IMR-90 (cell line): Measurements from ENCODE around the gene TMEM204. TPM values are rescaled to one million over a fixed set of nuclear protein-coding genes. Genes with fewer than 3 reads are reported as not detected.

Experiments used
- ATAC-seq: fragments of 200-7000 bp; cut with Tn5 transposase; 2 replicates; pipeline ENCODE4 v1.9.1; 2020; ENCODE audit warnings: low read depth, mild to moderate bottlenecking, moderate library complexity
- BruUV-seq: library from RNA; stranded (reverse); fragments of 400-500 nt; replicated peaks from 2 replicates; lab custom pipeline; 2021; lab: Mats Ljungman, UMichigan
- CTCF ChIA-PET: fragments of 300-600 bp; formaldehyde crosslinking; extraction: SDS; loops from one replicate; lab custom pipeline; 2021; ENCODE audit warnings: antibody characterized with exemption; lab: Yijun Ruan, JAX
- POLR2A ChIA-PET: fragments of 300-600 bp; sonication (Branson Sonifier 250); formaldehyde crosslinking; loops from one replicate; lab custom pipeline; 2022; ENCODE audit warnings: antibody characterized with exemption; ENCODE audit not compliant: unreplicated experiment; lab: Charles Lee
- DNase-seq: peaks from one replicate; pipeline ENCODE4 v3.0.0; 2013
- H2AFZ ChIP-seq: replicated peaks from 2 replicates; pipeline ENCODE3; 2013; ENCODE audit warnings: low read length, mild to moderate bottlenecking; ENCODE audit not compliant: poor library complexity
- H2AK5ac ChIP-seq: 2 replicates; pipeline ENCODE4 v1.6.1; 2013; ENCODE audit warnings: low read depth, low read length, inconsistent platforms
- H2AK9ac ChIP-seq: replicated peaks from 2 replicates; pipeline ENCODE3; 2013; ENCODE audit warnings: mild to moderate bottlenecking, low read depth, low read length, moderate library complexity; ENCODE audit not compliant: poor library complexity
- H2BK120ac ChIP-seq: 2 replicates; pipeline ENCODE4 v1.6.1; 2013; ENCODE audit warnings: low read depth, low read length, inconsistent platforms
- H2BK15ac ChIP-seq: 3 replicates; pipeline ENCODE4 v1.6.1; 2013; ENCODE audit warnings: low read depth, low read length, inconsistent platforms
- H2BK20ac ChIP-seq: 2 replicates; pipeline ENCODE4 v1.6.1; 2013; ENCODE audit warnings: low read depth, mild to moderate bottlenecking, inconsistent platforms, low read length, moderate library complexity
- H2BK5ac ChIP-seq: 2 replicates; pipeline ENCODE4 v1.6.1; 2013; ENCODE audit warnings: mild to moderate bottlenecking, low read depth, low read length, inconsistent platforms; ENCODE audit not compliant: poor library complexity, severe bottlenecking
- H3K14ac ChIP-seq: replicated peaks from 2 replicates; pipeline ENCODE4 v1.6.1; 2013; ENCODE audit warnings: low read depth, low read length, inconsistent platforms
- H3K18ac ChIP-seq: 2 replicates; pipeline ENCODE4 v1.6.1; 2013; ENCODE audit warnings: low read depth, low read length, control low read depth
- H3K23ac ChIP-seq: 2 replicates; pipeline ENCODE4 v1.6.1; 2013; ENCODE audit warnings: low read depth, low read length, inconsistent platforms
- H3K27ac ChIP-seq: 2 replicates; pipeline ENCODE4 v1.5.1; 2013; ENCODE audit warnings: mild to moderate bottlenecking, control low read depth, low read length; ENCODE audit not compliant: insufficient read depth
- H3K27me3 ChIP-seq: 2 replicates; pipeline ENCODE4 v1.6.1; 2013; ENCODE audit warnings: low read length; ENCODE audit not compliant: control insufficient read depth, insufficient read depth
- H3K36me3 ChIP-seq: 2 replicates; pipeline ENCODE4 v1.6.1; 2013; ENCODE audit warnings: low read length, mixed read lengths; ENCODE audit not compliant: control insufficient read depth, insufficient read depth
- H3K4ac ChIP-seq: 2 replicates; pipeline ENCODE4 v1.6.1; 2013; ENCODE audit warnings: low read depth, low read length, inconsistent platforms
- H3K4me1 ChIP-seq: 2 replicates; pipeline ENCODE4 v1.6.1; 2013; ENCODE audit warnings: low read length, mixed read lengths; ENCODE audit not compliant: control insufficient read depth, insufficient read depth
- H3K4me2 ChIP-seq: 2 replicates; pipeline ENCODE4 v1.6.1; 2013; ENCODE audit warnings: low read depth, mild to moderate bottlenecking, control low read depth, low read length, moderate library complexity
- H3K4me3 ChIP-seq: 2 replicates; pipeline ENCODE4 v1.5.1; 2013; ENCODE audit warnings: low read depth, mild to moderate bottlenecking, control low read depth, low read length, moderate library complexity; ENCODE audit not compliant: insufficient read depth
- H3K56ac ChIP-seq: 2 replicates; pipeline ENCODE4 v1.6.1; 2013; ENCODE audit warnings: low read length, inconsistent platforms; ENCODE audit not compliant: insufficient read depth; ENCODE audit errors: extremely low read depth
- H3K79me1 ChIP-seq, 2 experiments: 2 replicates each; pipeline ENCODE4 v1.6.1; 2013; ENCODE audit warnings: low read length in 2 of 2, inconsistent platforms in 1 of 2, low read depth in 1 of 2
- H3K9ac ChIP-seq: 2 replicates; pipeline ENCODE4 v1.6.1; 2013; ENCODE audit warnings: low read depth, low read length, control low read depth
- H3K9me1 ChIP-seq: 2 replicates; pipeline ENCODE4 v1.6.1; 2013; ENCODE audit warnings: low read length, inconsistent platforms; ENCODE audit not compliant: insufficient read depth
- H3K9me3 ChIP-seq: 2 replicates; pipeline ENCODE4 v1.6.1; 2013; ENCODE audit warnings: low read length; ENCODE audit not compliant: control insufficient read depth, insufficient read depth
- H4K20me1 ChIP-seq: 2 replicates; pipeline ENCODE4 v1.6.1; 2013; ENCODE audit warnings: low read length, inconsistent platforms; ENCODE audit not compliant: insufficient read depth
- H4K5ac ChIP-seq: 2 replicates; pipeline ENCODE4 v1.6.1; 2013; ENCODE audit warnings: mild to moderate bottlenecking, low read depth, low read length, control low read depth
- H4K8ac ChIP-seq, 2 experiments: 2 replicates each; pipeline ENCODE4 v1.6.1; 2013; ENCODE audit warnings: low read depth in 2 of 2, low read length in 2 of 2, control low read depth in 1 of 2, inconsistent platforms in 1 of 2
- H4K91ac ChIP-seq: 2 replicates; pipeline ENCODE4 v1.6.1; 2013; ENCODE audit warnings: low read depth, low read length, inconsistent platforms; ENCODE audit not compliant: insufficient read depth
- BHLHE40 ChIP-seq: fragments of 150-350 bp; IDR thresholded peaks from 2 replicates; pipeline ENCODE4 v1.6.1; 2016; ENCODE audit warnings: mild to moderate bottlenecking, low read depth, low read length
- ELK1 ChIP-seq: fragments of 150-350 bp; IDR thresholded peaks from 2 replicates; pipeline ENCODE4 v1.6.1; 2016; ENCODE audit warnings: low read depth, mild to moderate bottlenecking, low read length, moderate library complexity, borderline replicate concordance
- MAFK ChIP-seq: IDR thresholded peaks from 2 replicates; pipeline ENCODE4 v1.6.1; 2012; ENCODE audit warnings: low read depth, low read length, improper control_type of control experiment
- MAZ ChIP-seq: IDR thresholded peaks from 2 replicates; pipeline ENCODE4 v1.6.1; 2012; ENCODE audit warnings: low read depth, mild to moderate bottlenecking, low read length, improper control_type of control experiment, moderate library complexity, borderline replicate concordance
- RAD21 ChIP-seq: IDR thresholded peaks from 2 replicates; pipeline ENCODE4 v1.6.1; 2012; ENCODE audit warnings: low read length, improper control_type of control experiment
- RCOR1 ChIP-seq: IDR thresholded peaks from 2 replicates; pipeline ENCODE4 v1.6.1; 2012; ENCODE audit warnings: mild to moderate bottlenecking, low read length, improper control_type of control experiment; ENCODE audit not compliant: insufficient replicate concordance
- RFX5 ChIP-seq: IDR thresholded peaks from 2 replicates; pipeline ENCODE4 v1.8.0; 2012; ENCODE audit warnings: low read depth, mild to moderate bottlenecking, low read length, moderate library complexity
- USF2 ChIP-seq: fragments of 150-350 bp; IDR thresholded peaks from 2 replicates; pipeline ENCODE4 v1.6.1; 2017; ENCODE audit warnings: mild to moderate bottlenecking, antibody characterized with exemption, low read length, low read depth
- WGBS, 2 experiments: methylation state at CpG; one replicate each; pipeline versions ENCODE4 v1.1.5 to v1.1.7; 2013; ENCODE audit warnings: missing lambda C conversion rate in 2 of 2; ENCODE audit not compliant: insufficient read length in 1 of 2; ENCODE audit errors: extremely low coverage in 2 of 2; 5-methylcytosine and 5-hydroxymethylcytosine counted together
- dilution Hi-C: fragments of 300-500 bp; cut with HindIII; formaldehyde crosslinking; loops from one replicate; pipeline ENCODE4 v1.14.3; 2018; ENCODE audit warnings: low sequenced_read_pairs; ENCODE audit not compliant: unreplicated experiment
- in situ Hi-C: fragments of 300-500 bp; cut with MboI; formaldehyde crosslinking; loops from 3 replicates; pipeline ENCODE4 v1.14.3; 2019; ENCODE audit warnings: low sequenced_read_pairs, inconsistent platforms, mixed read lengths
- intact Hi-C: fragments of 100-400 bp; cut with micrococcal nuclease; formaldehyde crosslinking; loops from 2 replicates; pipeline ENCODE4 v1.10.0; 2022
- polyA plus RNA-seq, 3 experiments: library from polyadenylated mRNA; depleted of rRNA; stranded (reverse); fragments of >200 nt; gene quantifications; 2 replicates each; pipeline ENCODE4 v1.2.3, GENCODE V29; 2012; ENCODE audit warnings: low replicate concordance in 1 of 3
- total RNA-seq: library from RNA; depleted of rRNA; stranded (reverse); fragments of >200 nt; gene quantifications from 2 replicates; pipeline ENCODE4 v1.2.3, GENCODE V29; 2012

TMEM204 gene
- total and polyA plus RNA-seq, 2 of the 4 experiments (the other 2 are of a cell fraction): 7.0 to 12.3 TPM

GRCh38 chr16:1505912-1506311 is 27.6 kb upstream of the TMEM204 start:
- intact Hi-C loops (no loop called here), dilution Hi-C loops (no loop called here)
- POLR2A ChIA-PET: no interaction called here

More at GRCh38 chr16:1505912-1506311, 27.6 kb upstream of the TMEM204 start:
- H4K91ac ChIP-seq: no peak overlapping the region
- no TSS peak for BruUV-seq
- 93% methylated on average over 9 of the region's 22 CpGs; no CpG with 5 or more reads in 1 of the 2 experiments for WGBS, 2 experiments
- no peak overlapping the region for H2AK9ac ChIP-seq
- H4K5ac ChIP-seq: no peak overlapping the region
- H3K23ac ChIP-seq: no peak overlapping the region
- no peak overlapping the region for H2AFZ ChIP-seq
- H2BK120ac ChIP-seq: no peak overlapping the region
- H2BK5ac ChIP-seq: no peak overlapping the region
- no peak overlapping the region for H3K4ac ChIP-seq
- H2BK20ac ChIP-seq: no peak overlapping the region
- no peak overlapping the region for H2BK15ac ChIP-seq
- DNase-seq (no peak), ATAC-seq (no peak)
- H3K14ac ChIP-seq: no peak overlapping the region
- H3K9me1 ChIP-seq: no peaks in the 10 kb centered on the region
- no peak overlapping the region for H3K56ac ChIP-seq
- no peak overlapping the region for H3K18ac ChIP-seq
- H3K4me2 ChIP-seq: no peak overlapping the region
- peaks cover 38% of the 10 kb centered on the region for H3K36me3 ChIP-seq
- no peaks in the 10 kb centered on the region for H3K9me3 ChIP-seq
- H3K4me3 ChIP-seq: no peak overlapping the region
- no peak overlapping the region for H3K9ac ChIP-seq
- no peak overlapping the region for H4K8ac ChIP-seq
- no peak overlapping the region for H3K27ac ChIP-seq
- CTCF ChIA-PET: no interaction called here
- no peaks in the 10 kb centered on the region for H3K27me3 ChIP-seq
- H3K79me1 ChIP-seq: no peaks in the 10 kb centered on the region
- in situ Hi-C loops: no loop called here
- TF ChIP-seq BHLHE40 (no peak), RCOR1 (no peak), USF2 (no peak), RAD21 (no peak), ELK1 (no peak), MAZ (no peak), MAFK (no peak), RFX5 (no peak)
- H2AK5ac ChIP-seq: no peak overlapping the region
- no peaks in the 10 kb centered on the region for H3K4me1 ChIP-seq
- H4K20me1 ChIP-seq: no peaks in the 10 kb centered on the region; the same call in 1 of the 2 replicates
